NCI-H1417 treated with DMSO at 0.1 percent for 48 hours (cell line): Measurements from ENCODE around the gene SLC6A16.
"Not testable (repeated sequence)": the region's sequence is repeated elsewhere in the genome, so short reads cannot be mapped to it uniquely, and the experiment has no call there.

Experiments
- DNase-seq: peaks from one replicate; lab custom pipeline; 2025; lab: John Stamatoyannopoulos, UW

Gene SLC6A16

DNA sequence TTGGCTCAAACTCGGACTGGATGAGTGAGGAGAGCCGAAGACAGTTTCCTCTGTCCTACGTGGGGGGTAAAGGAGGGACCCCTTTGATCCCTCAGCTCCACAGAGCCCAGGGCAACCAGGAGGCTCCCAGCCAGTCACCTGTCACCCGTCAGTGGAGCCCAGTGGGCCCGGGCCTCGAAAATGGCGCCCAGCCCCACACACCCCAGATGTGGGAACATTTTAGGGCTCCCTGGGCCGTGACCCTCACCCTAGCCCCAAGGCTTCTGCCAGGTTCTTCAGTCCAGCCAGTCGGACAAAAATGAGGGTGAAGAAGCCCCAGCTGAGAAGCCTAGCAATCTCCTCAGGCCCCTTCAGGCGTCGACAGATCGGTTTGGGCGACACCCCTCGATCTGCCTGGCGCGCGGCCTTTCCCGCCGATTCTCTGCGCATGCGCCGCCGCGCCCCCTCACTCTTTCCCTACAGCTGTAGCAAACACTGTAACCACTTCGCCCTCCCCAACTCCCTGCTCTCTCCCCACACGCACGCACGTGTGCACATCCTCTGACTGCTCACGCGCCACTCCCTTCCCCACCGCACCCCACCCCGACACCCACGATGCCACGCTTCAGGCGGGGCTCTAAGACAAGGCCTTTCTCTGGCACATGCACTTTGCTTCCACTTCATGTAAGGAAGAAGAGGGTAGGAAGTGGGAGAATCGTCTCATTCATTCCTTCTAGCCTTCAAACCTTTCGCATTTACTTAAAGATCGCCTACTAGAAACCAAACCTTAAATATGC, at the start of gene SLC6A16:
SLC6A16 (minus strand) TSS at position 391 of the 776 bp plus-strand sequence. CDS start 13,844 bp downstream, outside the sequence.
- DNase-seq: no peak

GRCh38 chr19:49373174-49373573, 48.2 kb upstream of the SLC6A16 start:
- not testable (repeated sequence) for DNase-seq

DNA sequence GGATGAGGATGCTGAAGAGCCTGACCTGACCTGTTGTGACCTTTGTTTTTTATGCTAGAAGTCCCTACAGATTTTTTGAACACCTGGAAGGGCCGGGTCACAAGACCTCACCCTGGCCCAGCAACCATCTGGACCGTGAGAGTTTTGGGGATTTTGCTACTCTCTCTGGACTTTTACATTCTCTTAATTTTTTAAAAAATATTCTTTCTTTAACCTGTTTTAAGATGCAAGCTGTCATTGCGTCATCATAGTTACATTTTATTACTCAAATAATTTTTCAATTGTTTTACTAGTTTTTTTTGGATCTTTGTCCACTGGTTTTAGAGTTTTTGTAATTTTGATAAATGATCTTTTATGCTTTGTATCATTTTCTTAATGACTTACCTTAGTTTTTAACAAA, 46.2 kb upstream of the SLC6A16 start:
- DNase-seq: no peak

GRCh38 chr19:49368711-49369358, 43.8 kb upstream of the SLC6A16 start:
- DNase-seq: no peak

- no peak for DNase-seq
These were observed 41.1 kb upstream of the SLC6A16 start for GRCh38 chr19:49366110-49366509.

- no peak for DNase-seq
These were observed 39.2 kb upstream of the SLC6A16 start for GRCh38 chr19:49364083-49364737.

- DNase-seq: no peak
These were observed 38.5 kb upstream of the SLC6A16 start, which contains the start of gene DKKL1 for GRCh38 chr19:49363268-49364082. Gene DKKL1 (plus strand): TSS chr19:49363877. CDS start chr19:49363999, 122 bp downstream.

DNA sequence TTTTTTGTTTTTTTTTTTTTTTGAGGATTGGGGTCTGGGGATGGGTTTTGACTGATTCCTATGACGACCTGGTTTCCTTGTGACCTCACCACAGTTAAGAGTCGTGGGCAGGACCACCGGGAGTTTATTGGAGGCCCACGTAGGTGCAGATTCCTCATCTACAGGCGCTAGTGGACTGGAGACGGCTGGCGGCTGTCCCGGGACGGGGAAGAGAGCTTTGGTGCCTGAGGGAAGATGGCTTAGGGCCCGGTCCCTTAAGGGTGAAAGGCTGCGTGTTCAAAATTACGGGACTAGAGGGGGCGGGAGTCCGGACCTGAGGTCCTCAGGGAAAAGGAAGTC, 37.9 kb upstream of the SLC6A16 start:
- DNase-seq: no peak

- DNase-seq: no peak
These were observed 37.3 kb upstream of the SLC6A16 start, which contains the start of gene TEAD2 for GRCh38 chr19:49362048-49362928. Gene TEAD2 (minus strand): TSS chr19:49362416. CDS start chr19:49360075, 2,341 bp downstream.

GRCh38 chr19:49361438-49362047, 36.6 kb upstream of the SLC6A16 start:
- no peak for DNase-seq

DNA sequence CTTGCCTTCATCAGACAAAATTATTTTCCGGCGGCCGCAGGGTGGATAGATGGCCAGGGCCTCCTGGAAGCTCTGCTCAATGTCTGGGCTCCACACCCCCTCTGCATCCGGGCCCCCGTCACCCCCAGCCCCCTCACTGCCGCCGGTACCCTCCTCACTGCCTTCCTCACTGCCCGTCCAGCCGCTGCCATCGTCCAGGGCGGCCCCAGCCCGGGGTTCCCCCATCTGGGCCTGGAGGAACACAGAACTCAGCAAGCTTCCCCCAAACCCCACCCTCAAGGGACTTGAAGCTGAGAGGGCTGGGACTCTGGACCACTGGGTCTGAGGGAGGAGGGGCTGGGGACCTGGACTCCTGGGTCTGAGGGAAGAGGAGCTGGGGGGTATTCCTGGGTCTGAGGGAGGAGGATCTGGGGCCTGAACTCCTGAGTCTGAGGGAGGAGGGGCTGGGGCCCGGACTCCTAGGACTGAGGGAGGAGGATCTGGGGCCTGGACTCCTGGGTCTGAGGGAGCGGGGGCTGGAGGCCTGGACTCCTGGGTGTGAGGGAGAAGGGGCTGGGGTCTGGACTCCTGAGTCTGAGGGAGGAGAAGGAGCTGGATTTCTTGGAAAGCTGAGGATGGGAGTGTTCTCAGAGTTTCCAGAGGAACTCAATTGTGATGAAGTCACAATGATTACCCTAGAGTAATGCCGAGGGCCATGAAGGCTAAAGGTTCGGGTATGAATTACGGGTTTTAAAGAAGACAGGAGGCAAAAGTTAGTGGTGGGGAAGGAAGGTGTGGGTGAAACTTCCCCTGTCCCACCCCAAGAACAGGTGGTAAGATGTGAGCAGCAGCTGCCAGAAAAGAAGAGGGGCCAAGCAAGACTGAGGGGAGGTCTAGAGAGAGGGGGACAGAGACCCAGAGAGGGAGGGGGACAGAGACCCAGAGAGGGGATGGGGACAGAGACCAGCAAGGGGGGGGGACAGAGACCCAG, 35.1 kb upstream of the SLC6A16 start:
- DNase-seq: no peak

GRCh38 chr19:49357186-49357585, 32.2 kb upstream of the SLC6A16 start:
- DNase-seq: no peak

DNA sequence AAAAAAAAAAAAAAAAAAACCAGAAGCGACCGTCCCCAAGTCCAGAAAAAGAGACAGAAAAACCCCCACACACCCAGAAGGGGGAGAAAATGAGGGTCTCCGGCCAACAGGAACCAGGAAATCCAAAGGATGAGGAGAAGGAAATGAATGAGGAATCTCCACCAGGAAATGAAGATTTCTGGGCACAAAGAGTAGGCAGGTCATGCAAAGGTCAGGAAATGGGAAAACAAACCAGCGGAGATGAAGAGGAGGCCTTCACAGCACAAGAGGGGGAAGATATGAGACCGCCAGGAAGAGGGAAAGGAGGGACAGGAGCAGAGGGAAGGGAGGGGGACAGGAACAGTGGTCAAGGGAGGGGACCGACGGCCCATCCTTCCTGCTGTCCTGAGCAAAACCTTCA, 31.4 kb upstream of the SLC6A16 start:
- no peak for DNase-seq

- DNase-seq: no peak
These were observed 30.9 kb upstream of the SLC6A16 start for GRCh38 chr19:49355909-49356353.

GRCh38 chr19:49349567-49349966, 24.6 kb upstream of the SLC6A16 start:
- DNase-seq: no peak

GRCh38 chr19:49348305-49349189, 23.6 kb upstream of the SLC6A16 start:
- DNase-seq: no peak

DNA sequence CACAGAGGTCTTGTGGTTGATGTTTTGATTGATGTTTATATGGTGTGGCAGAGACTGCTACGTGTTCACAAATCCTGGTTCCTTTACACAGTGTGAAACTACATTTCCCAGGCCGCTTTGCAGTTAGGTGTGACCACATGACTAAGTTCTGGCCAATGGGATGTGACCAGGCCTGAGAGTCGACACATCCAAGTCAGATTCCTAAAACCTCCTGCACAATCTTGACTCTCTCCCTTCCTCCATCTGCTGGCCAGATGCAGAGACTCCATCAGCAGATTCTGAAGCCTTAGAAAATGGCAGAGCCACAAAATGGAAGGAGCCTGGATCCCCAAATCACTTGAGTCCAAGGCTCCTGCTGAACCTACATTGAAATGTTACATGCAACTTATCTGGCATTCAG, 22.8 kb upstream of the SLC6A16 start:
- DNase-seq: no peak

GRCh38 chr19:49347191-49347590, 22.2 kb upstream of the SLC6A16 start:
- no peak for DNase-seq
